Subcutaneous adipose tissue (tissue), 4 donors: ENCODE measurements around the gene NACA2. TPM values are rescaled to one million over a fixed set of nuclear protein-coding genes. Genes with fewer than 3 reads are reported as not detected.

Source experiments
- total RNA-seq, 4 donors: library from RNA; depleted of rRNA; stranded (reverse); fragments of >200 nt; gene quantifications; one replicate each; pipeline ENCODE4 v1.1.0, GENCODE V29; 2016
- TF ChIP-seq, protein P1 (sequence below): fragments of 450-650 bp; IDR thresholded peaks from one replicate; pipeline ENCODE4 v1.5.1; 2016; ENCODE audit warnings: low read depth, mild to moderate bottlenecking, control low read depth, antibody characterized with exemption, moderate library complexity

NACA2 gene
- total RNA-seq, 4 donors from 2014 or later: not detected

DNA sequence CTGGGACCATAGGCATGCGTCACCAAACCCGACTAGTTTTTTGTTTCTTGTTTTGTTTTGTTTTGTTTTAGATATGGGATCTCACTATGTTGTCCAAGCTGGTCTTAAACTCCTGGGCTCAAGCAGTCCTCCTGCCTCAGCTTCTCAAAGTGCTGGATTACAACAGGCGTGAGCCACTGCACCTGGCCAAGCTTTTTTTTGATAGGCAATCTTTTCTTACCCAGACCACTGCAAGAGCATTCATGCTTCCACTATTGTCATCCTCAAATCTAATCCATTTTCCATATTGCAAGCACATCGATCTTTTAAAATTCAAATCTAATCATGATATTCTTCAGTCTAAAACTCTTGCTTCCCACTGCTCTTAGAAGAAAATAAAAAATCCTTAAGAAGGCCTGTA lies 10.3 kb upstream of the NACA2 start:
- TF ChIP-seq, protein P1, sequence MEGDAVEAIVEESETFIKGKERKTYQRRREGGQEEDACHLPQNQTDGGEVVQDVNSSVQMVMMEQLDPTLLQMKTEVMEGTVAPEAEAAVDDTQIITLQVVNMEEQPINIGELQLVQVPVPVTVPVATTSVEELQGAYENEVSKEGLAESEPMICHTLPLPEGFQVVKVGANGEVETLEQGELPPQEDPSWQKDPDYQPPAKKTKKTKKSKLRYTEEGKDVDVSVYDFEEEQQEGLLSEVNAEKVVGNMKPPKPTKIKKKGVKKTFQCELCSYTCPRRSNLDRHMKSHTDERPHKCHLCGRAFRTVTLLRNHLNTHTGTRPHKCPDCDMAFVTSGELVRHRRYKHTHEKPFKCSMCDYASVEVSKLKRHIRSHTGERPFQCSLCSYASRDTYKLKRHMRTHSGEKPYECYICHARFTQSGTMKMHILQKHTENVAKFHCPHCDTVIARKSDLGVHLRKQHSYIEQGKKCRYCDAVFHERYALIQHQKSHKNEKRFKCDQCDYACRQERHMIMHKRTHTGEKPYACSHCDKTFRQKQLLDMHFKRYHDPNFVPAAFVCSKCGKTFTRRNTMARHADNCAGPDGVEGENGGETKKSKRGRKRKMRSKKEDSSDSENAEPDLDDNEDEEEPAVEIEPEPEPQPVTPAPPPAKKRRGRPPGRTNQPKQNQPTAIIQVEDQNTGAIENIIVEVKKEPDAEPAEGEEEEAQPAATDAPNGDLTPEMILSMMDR: no peak

GRCh38 chr17:61600621-61601020 lies 9.6 kb upstream of the NACA2 start:
- TF ChIP-seq, protein P1: peak; percentile 57

DNA sequence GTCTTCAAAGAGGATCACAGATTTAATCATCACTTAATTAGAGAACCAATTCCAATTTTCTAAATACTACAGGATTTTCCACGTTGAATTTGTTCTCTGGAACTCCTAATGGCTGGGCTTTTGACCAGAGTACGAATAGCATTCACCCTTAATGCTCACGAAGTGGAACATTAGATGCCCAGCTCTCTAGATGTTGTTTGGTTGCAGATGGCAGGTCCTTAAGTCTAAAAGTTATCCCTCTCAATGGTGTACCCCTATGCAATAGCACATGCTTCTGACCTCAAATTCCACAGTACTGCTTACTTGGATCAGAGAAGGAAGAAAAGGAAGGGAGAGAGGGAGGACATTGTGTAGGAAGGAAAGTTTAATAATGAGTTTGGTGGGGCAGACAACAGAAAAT lies 8.6 kb upstream of the NACA2 start:
- TF ChIP-seq, protein P1: peak; percentile 52

GRCh38 chr17:61598014-61598413 lies 7.0 kb upstream of the NACA2 start:
- TF ChIP-seq, protein P1: no peak

- TF ChIP-seq, protein P1: no peak
Observed at GRCh38 chr17:61597607-61598006, 6.6 kb upstream of the NACA2 start.

DNA sequence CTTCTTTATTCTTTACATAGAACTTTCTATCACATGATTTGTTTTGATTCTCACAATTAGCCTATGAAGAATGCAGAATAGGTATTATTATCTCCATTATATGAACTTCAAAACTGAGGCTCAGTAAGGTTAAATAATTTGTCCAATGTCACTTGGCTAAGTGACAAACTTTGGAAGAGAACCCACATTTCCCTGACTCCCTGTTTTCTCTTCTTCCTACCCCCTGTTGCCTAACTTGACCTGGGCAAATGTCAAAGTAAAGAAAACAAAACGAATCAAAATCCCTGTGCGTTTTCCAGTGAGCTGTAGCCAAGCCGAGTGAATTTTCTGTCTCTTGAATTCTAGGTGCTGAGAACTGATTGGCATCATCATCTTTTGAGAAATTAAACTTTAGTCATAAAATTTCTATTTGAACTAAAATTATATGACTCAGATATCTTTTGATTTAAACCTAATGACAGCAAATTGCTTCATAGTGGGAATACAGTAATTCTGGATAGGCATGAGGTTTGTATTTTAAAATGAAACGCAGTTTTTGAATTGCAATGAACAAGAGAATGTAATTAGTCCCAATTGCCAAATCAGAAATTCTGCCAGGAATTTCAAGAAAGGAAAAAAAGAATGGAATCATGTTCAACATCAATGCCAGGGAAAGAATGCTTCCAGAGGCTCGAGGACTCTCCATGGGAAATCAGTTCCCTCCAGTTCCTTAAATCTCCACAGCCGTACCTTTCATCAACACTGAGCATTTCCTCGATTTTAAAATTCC lies 4.6 kb upstream of the NACA2 start:
- TF ChIP-seq, protein P1: peak; percentile 71

- TF ChIP-seq, protein P1: peak; percentile 80
Observed at GRCh38 chr17:61594294-61594825, 3.3 kb upstream of the NACA2 start.
